GM10266 (cell line): ENCODE results near the gene MTHFD1L.
A peak's percentile ranks its signal among the peaks of the same experiment; 100 is the strongest.
"Not testable (repeated sequence)": the region's sequence is repeated elsewhere in the genome, so short reads cannot be mapped to it uniquely, and the experiment has no call there.

Experiments used
- DNase-seq: peaks from one replicate; pipeline ENCODE4 v3.0.0; 2012; ENCODE audit errors: extremely low spot score
- CTCF ChIP-seq: IDR thresholded peaks from 2 replicates; pipeline ENCODE4 v1.5.1; 2012; ENCODE audit warnings: mild to moderate bottlenecking, low read depth; ENCODE audit not compliant: control insufficient read depth, insufficient read depth; ENCODE audit errors: missing control alignments

The MTHFD1L gene

GRCh38 chr6:150857062-150857944 is 8.2 kb upstream of the MTHFD1L start:
- DNase-seq, result no peak

GRCh38 chr6:150857945-150858308 is 7.6 kb upstream of the MTHFD1L start:
- DNase-seq, result no peak
- no peak for TF ChIP-seq CTCF

More at GRCh38 chr6:150857062-150857944, 8.2 kb upstream of the MTHFD1L start:
- no peak for TF ChIP-seq CTCF

GRCh38 chr6:150861448-150862168 is 3.9 kb upstream of the MTHFD1L start:
- DNase-seq, result not testable (repeated sequence)

- TF ChIP-seq CTCF, result no peak
- no peak for DNase-seq
These were observed 2.1 kb upstream of the MTHFD1L start for GRCh38 chr6:150863213-150863928.

GRCh38 chr6:150865043-150865405 is 478 bp upstream of the MTHFD1L start:
- TF ChIP-seq CTCF, result no peak
- peak; percentile 21 for DNase-seq

GRCh38 chr6:150866147-150866990 is 867 bp downstream of the MTHFD1L start:
- no peak for TF ChIP-seq CTCF
- DNase-seq, result peak; percentile 96

GRCh38 chr6:150866991-150867501 is 1.5 kb downstream of the MTHFD1L start:
- no peak for DNase-seq
- TF ChIP-seq CTCF, result no peak
